ENCODE measurements around the gene GNA15.
A peak's percentile ranks its signal among the peaks of the same experiment; 100 is the strongest.
"Not testable (repeated sequence)": the region's sequence is repeated elsewhere in the genome, so short reads cannot be mapped to it uniquely, and the experiment has no call there.

GNA15 gene

DNA sequence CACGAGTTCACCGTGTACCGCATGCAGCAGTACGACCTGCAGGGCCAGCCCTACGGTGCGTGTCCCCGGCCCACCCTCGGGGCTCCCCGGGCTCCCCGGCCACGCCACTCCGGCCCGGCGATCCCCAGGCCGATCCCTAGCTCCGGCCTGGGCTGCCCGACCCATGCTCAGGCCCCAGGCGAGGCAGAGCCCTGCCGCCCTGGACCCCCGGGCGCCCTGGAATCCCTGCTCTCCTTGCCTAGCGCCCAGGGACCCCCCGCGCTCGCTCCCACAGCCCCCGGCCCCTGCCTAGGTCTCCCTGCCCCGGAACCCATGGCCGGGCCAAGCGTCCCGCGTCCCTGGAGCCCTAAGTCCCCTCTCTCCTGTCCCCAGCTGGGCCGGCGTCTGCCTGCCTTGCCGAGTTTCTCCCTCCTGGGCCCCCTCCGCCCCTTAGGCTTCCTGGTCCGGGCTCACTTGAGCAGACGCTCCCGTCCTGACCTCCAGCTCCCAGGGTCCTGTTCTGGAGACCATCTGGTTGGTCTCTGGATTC lies 50.4 kb downstream of the GNA15 start:
- Histone ChIP-seq H3K4me3 (ENCODE audit: low read depth in 1 of 2, low read length in 2 of 2) (peak overlapping the region; percentile 76 to 96), H3K27me3 (ENCODE audit: control insufficient read depth in 1 of 2, insufficient read depth in 2 of 2, low read length in 2 of 2) (no peaks in the 10 kb centered on the region), H3K9ac (ENCODE audit: low read length) (peak overlapping the region; percentile 25), H3K36me3 (ENCODE audit: insufficient read depth, low read length) (no peaks in the 10 kb centered on the region), H3K27ac (ENCODE audit: low read depth, low read length) (peak overlapping the region; percentile 63), H3K9me3 (ENCODE audit: low read length) (no peaks in the 10 kb centered on the region), H3K4me1 (ENCODE audit: insufficient read depth, low read length) (peaks cover 20% of the 10 kb centered on the region)

DNA sequence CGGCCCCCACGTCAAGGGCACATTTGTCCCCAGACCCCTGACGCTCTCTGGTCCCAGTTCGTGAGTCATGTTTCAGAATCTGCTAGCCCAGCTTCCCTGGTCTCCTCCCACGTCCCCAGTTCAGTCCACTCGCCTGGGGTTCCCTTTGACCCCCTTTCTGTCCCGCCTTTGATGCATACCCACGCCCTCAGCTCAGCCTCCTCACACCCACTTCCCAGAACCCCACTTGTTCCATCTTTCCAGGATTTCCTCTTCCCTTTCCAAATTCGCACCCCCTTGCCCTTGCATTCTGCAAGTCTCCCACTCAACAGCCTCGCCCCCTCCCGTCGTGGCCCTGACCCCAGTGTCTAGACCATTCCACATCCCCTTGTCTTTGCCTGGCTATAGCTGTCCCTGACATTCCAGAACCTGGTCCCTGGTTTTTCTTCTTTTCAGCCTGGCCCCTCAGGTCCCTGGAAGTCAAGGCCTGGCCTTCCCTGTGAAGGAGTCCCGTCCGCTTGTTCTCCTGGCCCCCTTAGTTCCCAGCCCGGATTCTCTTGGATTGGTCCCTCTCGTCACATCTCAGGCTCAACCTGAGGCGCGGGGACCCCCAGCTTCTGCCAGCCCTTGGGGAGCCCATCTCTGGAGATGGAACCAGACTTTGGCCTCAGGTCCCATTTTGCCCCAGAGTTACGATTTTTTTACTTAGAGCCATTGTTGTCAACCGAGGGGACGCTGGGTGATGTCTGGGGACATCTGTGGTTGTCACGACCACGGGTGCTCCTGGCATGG lies 51.2 kb downstream of the GNA15 start:
- no peaks in the 10 kb centered on the region for H3K27me3 ChIP-seq (ENCODE audit: control insufficient read depth in 1 of 2, insufficient read depth in 2 of 2, low read length in 2 of 2)
- no peak overlapping the region for H3K27ac ChIP-seq (ENCODE audit: low read depth, low read length)
- H3K9me3 ChIP-seq (ENCODE audit: low read length) = no peaks in the 10 kb centered on the region
- peak overlapping the region; percentile 25 for H3K9ac ChIP-seq (ENCODE audit: low read length)
- H3K36me3 ChIP-seq (ENCODE audit: insufficient read depth, low read length) = no peaks in the 10 kb centered on the region
- H3K4me3 ChIP-seq (ENCODE audit: low read depth in 1 of 2, low read length in 2 of 2) = peak overlapping the region; percentile 76 to 96
- H3K4me1 ChIP-seq (ENCODE audit: insufficient read depth, low read length) = peaks cover 20% of the 10 kb centered on the region

DNA sequence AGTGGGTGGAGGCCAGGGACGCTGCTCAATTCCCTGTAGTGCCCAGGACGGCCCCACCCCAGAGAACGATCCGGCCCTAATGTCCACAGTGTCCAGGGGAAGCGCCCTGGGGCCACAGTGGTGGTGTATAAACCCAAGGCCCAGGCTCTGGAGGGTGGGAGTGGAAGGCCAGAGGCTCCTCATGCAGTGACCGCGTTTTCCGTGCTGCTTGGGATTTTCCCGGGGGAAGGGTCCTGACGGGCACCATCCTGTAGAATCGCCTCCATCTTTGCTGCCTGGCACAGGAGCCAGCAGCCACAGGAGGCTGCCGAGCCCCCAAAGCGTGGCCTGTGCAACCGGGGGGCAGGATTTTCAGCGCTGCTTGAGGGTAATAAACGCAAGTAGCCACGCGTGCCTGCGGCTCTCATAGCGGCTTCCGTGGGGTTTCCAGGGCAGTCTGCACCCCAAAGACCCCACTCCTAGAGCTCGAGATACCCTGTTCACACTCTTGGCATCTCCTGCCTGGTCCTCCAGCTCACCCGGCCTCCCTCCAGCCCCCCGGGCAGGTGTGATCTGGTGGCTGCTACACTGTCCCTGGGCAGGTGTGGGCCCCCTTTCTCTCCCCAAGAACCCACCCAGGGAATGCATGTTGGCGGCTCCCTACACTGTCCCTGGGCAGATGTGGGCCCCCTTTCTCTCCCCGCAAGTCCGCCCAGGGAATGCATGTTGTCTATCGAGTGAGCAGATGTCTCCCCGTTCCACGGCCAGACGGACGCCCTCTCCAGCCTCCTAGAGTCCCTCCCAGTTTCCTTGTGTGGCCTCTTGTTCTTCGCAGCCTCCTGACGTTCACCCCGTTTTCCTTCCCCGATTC lies 52.1 kb downstream of the GNA15 start:
- no peaks in the 10 kb centered on the region for H3K36me3 ChIP-seq (ENCODE audit: insufficient read depth, low read length)
- no peak overlapping the region for H3K4me3 ChIP-seq (ENCODE audit: low read depth in 1 of 2, low read length in 2 of 2)
- peaks cover 20% of the 10 kb centered on the region for H3K4me1 ChIP-seq (ENCODE audit: insufficient read depth, low read length)
- H3K27ac ChIP-seq (ENCODE audit: low read depth, low read length) = no peak overlapping the region
- no peaks in the 10 kb centered on the region for H3K9me3 ChIP-seq (ENCODE audit: low read length)
- H3K27me3 ChIP-seq (ENCODE audit: control insufficient read depth in 1 of 2, insufficient read depth in 2 of 2, low read length in 2 of 2) = no peaks in the 10 kb centered on the region
- H3K9ac ChIP-seq (ENCODE audit: low read length) = no peak overlapping the region

DNA sequence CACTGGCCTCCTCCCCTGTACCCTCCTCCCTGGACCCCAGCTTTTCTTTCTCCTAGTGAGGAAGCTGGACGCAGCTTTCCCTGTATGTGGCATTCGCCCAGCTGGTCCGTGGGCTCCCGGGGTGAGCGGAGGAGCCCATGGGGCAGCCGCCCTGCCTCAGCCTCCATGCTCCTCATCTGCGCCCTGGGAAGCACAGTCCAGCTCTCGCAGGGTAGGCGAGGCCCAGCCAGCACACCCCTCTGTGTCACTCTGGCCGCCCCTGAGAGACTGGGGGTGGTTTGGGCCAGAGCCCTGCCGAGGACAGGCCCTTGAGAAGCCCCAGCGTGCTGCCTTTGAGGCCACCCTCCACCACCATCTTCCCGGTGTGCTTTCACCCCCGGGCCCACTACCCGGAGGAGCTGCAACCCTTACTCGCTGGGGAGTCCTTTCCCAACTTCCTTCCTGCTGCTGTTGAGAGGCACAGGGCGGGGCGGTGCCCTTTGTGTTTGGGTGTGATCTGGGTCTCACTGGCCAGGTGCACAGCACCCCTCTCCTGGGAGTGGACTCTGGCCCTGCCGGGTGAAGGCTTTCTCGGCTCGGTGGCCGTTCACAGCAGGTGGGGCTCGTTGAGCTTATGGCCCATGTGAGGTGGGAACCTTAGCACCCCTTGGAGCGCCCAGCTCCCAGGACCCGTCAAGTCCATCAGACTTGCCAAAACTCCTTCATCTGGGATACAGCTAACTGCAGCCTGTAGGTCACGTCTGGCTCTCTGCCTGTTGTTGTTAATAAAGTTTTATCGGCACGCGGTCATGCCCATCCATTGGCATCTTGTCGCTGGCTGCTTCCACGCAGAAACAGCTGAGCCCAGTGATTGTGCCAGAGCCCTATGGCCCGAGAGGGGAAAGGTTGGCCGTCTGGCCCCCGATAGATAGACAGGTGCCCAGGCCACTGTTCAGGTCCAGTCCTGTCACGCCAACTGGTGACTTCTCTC lies 53.1 kb downstream of the GNA15 start:
- peaks cover 20% of the 10 kb centered on the region for H3K4me1 ChIP-seq (ENCODE audit: insufficient read depth, low read length)
- H3K36me3 ChIP-seq (ENCODE audit: insufficient read depth, low read length) = no peaks in the 10 kb centered on the region
- H3K9me3 ChIP-seq (ENCODE audit: low read length) = no peaks in the 10 kb centered on the region
- H3K27ac ChIP-seq (ENCODE audit: low read depth, low read length) = no peak overlapping the region
- H3K27me3 ChIP-seq (ENCODE audit: control insufficient read depth in 1 of 2, insufficient read depth in 2 of 2, low read length in 2 of 2) = no peaks in the 10 kb centered on the region
- no peak overlapping the region for H3K9ac ChIP-seq (ENCODE audit: low read length)
- H3K4me3 ChIP-seq (ENCODE audit: low read depth in 1 of 2, low read length in 2 of 2) = no peak overlapping the region

DNA sequence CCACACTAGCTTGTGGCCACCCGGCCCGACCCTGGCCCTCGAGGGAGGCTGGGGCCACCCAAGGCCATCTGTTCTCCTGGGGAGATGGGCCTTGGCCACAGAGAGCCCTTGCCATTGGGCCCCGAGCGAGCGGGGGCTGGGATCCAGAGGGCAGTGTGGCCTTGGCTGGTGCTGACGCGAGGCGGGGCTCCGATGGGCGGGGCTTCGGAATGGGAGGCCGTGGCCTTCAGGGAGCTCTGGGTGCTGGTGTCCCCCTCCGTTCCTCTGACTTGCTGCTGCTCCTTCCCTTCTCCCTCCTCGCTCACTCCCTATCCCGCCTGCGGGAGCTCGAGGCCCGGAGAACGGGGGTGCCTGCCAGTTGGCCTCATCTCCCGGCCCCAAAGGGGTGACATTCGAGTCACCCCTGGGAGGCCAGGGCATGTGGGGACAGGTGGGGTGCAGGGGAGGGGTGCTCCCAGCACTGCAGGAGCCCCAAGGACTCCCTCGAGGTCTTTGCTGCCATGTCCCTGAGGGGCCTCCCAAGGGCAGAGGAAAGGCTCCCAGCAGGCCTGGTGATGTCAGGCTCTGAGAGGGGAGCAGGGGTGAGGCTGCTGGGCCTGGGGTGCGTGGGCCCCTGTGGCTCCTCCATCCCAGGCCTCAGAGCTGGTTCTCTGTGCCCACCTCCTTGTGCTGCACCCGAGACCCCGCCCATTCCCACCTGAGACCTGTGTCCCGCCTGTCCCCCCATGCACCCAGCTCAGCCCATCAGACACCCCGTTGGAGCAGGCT lies 54.1 kb downstream of the GNA15 start:
- H3K4me3 ChIP-seq (ENCODE audit: low read depth in 1 of 2, low read length in 2 of 2) = no peak overlapping the region
- H3K9ac ChIP-seq (ENCODE audit: low read length) = no peak overlapping the region
- H3K27ac ChIP-seq (ENCODE audit: low read depth, low read length) = no peak overlapping the region
- peaks cover 18% of the 10 kb centered on the region for H3K4me1 ChIP-seq (ENCODE audit: insufficient read depth, low read length)
- H3K36me3 ChIP-seq (ENCODE audit: insufficient read depth, low read length) = no peaks in the 10 kb centered on the region
- H3K9me3 ChIP-seq (ENCODE audit: low read length) = no peaks in the 10 kb centered on the region
- no peaks in the 10 kb centered on the region for H3K27me3 ChIP-seq (ENCODE audit: control insufficient read depth in 1 of 2, insufficient read depth in 2 of 2, low read length in 2 of 2)

DNA sequence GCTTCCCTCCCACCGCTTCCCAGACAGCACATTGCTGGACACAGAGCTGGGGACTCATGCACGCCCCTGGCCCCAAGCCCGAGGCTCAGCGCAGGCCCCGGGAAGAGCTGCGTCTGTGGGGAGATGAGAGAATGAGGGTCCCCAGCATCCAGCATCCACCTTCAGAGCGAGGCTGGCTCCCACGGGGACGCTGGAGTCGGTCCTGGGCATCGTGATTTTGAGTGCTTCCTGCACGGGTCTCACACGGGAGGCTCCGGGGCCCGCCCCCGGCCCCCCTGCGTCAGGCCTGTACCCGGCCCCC lies 54.6 kb downstream of the GNA15 start:
- H3K4me3 ChIP-seq (ENCODE audit: low read depth in 1 of 2, low read length in 2 of 2) = no peak overlapping the region
- peaks cover 16% of the 10 kb centered on the region for H3K4me1 ChIP-seq (ENCODE audit: insufficient read depth, low read length)
- H3K27ac ChIP-seq (ENCODE audit: low read depth, low read length) = no peak overlapping the region
- H3K9me3 ChIP-seq (ENCODE audit: low read length) = no peaks in the 10 kb centered on the region
- H3K27me3 ChIP-seq (ENCODE audit: control insufficient read depth in 1 of 2, insufficient read depth in 2 of 2, low read length in 2 of 2) = no peaks in the 10 kb centered on the region
- no peak overlapping the region for H3K9ac ChIP-seq (ENCODE audit: low read length)
- H3K36me3 ChIP-seq (ENCODE audit: insufficient read depth, low read length) = no peaks in the 10 kb centered on the region

DNA sequence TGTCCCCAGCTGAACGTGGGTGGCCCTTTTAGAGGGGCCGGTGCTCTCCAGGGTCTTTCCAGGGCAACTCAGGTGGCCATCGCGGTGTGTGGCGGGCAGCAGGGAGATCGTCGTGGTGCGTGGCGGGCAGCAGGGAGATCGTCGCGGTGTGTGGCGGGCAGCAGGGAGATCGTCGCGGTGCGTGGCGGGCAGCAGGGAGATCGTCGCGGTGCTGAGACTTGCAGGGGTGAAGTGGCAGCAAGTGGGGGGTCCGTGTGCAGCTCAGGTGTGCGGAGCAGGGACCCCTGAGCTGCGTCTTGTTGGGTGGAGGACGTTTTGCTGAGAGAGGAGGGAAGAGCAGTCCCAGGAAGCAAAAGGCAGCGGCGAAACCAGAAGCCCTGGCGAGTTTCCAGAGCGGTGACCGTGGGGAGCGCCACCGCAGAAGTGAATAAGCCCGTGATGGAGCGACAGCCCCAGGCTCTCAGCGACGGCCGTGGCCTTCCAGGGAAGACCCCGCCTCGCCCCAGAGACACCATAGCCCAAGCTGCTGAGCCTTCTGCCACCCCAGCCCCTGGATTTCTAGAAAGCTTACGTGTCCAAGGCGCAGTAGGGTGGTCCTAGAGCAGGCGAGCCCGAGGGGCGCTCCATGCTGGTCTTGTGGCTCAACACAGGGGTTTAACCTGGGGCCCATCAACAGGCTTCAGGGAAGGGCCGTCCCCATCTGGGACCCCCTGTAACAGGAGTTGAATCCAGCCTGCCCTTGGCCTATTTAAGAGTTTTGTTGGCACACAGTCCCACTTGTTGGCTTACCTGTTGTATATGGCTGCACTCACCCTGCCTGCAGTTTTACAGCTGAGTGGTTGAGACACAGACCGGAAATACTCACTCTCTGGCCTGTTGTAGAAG lies 55.3 kb downstream of the GNA15 start:
- no peak overlapping the region for H3K9ac ChIP-seq (ENCODE audit: low read length)
- peaks cover 16% of the 10 kb centered on the region for H3K4me1 ChIP-seq (ENCODE audit: insufficient read depth, low read length)
- H3K4me3 ChIP-seq (ENCODE audit: low read depth in 1 of 2, low read length in 2 of 2) = no peak overlapping the region
- H3K36me3 ChIP-seq (ENCODE audit: insufficient read depth, low read length) = no peaks in the 10 kb centered on the region
- no peaks in the 10 kb centered on the region for H3K27me3 ChIP-seq (ENCODE audit: control insufficient read depth in 1 of 2, insufficient read depth in 2 of 2, low read length in 2 of 2)
- no peak overlapping the region for H3K27ac ChIP-seq (ENCODE audit: low read depth, low read length)
- H3K9me3 ChIP-seq (ENCODE audit: low read length) = no peaks in the 10 kb centered on the region

DNA sequence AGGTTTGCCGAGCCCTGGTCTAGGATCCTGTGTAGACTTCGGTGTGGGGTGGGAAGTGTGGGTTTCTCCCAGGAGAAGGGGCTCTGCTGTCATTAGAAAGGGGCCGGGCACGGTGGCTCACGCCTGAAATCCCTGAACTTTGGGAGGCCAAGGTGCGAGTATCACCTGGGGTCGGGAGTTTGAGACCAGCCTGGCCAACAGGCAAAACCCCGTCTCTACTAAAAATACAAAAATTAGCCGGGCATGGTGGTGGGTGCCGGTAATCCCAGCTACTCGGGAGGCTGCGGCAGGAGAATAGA lies 55.9 kb downstream of the GNA15 start:
- H3K9me3 ChIP-seq (ENCODE audit: low read length); H3K4me3 ChIP-seq (ENCODE audit: low read depth in 1 of 2, low read length in 2 of 2); H3K27me3 ChIP-seq (ENCODE audit: control insufficient read depth in 1 of 2, insufficient read depth in 2 of 2, low read length in 2 of 2); H3K9ac ChIP-seq (ENCODE audit: low read length); H3K27ac ChIP-seq (ENCODE audit: low read depth, low read length); H3K36me3 ChIP-seq (ENCODE audit: insufficient read depth, low read length): not testable (repeated sequence)
- H3K4me1 ChIP-seq (ENCODE audit: insufficient read depth, low read length) = peaks cover 12% of the 10 kb centered on the region

DNA sequence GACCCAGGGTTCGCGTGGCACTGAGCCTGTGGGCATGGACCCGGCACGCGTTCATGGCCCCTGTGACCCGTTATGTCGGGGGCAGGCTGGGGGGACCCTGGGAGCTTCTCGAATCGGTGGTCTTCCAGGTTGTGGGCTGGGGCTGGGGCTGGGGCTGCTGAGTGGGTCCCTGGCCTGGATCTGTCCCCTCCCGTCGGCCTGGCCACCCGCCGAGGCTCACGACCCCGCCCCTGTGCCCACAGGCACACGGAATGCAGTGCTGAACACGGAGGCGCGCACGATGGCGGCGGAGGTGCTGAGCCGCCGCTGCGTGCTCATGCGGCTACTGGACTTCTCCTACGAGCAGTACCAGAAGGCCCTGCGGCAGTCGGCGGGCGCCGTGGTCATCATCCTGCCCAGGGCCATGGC lies 56.4 kb downstream of the GNA15 start:
- Histone ChIP-seq H3K4me1 (ENCODE audit: insufficient read depth, low read length) (peaks cover 7% of the 10 kb centered on the region), H3K27me3 (ENCODE audit: control insufficient read depth in 1 of 2, insufficient read depth in 2 of 2, low read length in 2 of 2) (no peaks in the 10 kb centered on the region), H3K9me3 (ENCODE audit: low read length) (no peaks in the 10 kb centered on the region), H3K36me3 (ENCODE audit: insufficient read depth, low read length) (no peaks in the 10 kb centered on the region), H3K9ac (ENCODE audit: low read length) (no peak overlapping the region), H3K4me3 (ENCODE audit: low read depth in 1 of 2, low read length in 2 of 2) (no peak overlapping the region), H3K27ac (ENCODE audit: low read depth, low read length) (no peak overlapping the region)

DNA sequence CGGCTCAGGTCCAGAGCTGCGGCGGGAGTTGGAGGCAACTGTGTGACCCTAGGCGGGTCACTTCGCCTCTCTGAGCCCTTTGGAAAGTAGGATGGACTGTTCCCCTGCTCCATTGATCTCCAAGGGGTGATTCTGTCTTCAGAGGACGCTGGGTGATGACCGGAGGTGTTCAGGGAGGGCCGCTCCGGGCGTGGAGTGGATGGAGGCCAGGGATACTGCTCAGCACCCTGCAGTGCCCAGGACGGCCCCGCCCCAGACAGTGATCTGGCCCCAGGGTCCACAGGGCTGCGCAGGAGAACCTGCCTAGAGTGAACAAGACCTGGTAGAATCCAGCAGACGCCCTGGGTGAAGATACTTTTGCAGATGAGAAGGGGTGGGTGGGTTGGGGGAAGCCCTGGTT lies 56.9 kb downstream of the GNA15 start:
- no peak overlapping the region for H3K27ac ChIP-seq (ENCODE audit: low read depth, low read length)
- no peaks in the 10 kb centered on the region for H3K36me3 ChIP-seq (ENCODE audit: insufficient read depth, low read length)
- no peaks in the 10 kb centered on the region for H3K9me3 ChIP-seq (ENCODE audit: low read length)
- no peak overlapping the region for H3K9ac ChIP-seq (ENCODE audit: low read length)
- peaks cover 2% of the 10 kb centered on the region for H3K4me1 ChIP-seq (ENCODE audit: insufficient read depth, low read length)
- H3K4me3 ChIP-seq (ENCODE audit: low read depth in 1 of 2, low read length in 2 of 2) = no peak overlapping the region
- H3K27me3 ChIP-seq (ENCODE audit: control insufficient read depth in 1 of 2, insufficient read depth in 2 of 2, low read length in 2 of 2) = no peaks in the 10 kb centered on the region
